Measurements from ENCODE around the gene TOP3B. TPM values are rescaled to one million over a fixed set of nuclear protein-coding genes. Genes with fewer than 3 reads are reported as not detected.

The TOP3B gene
- polyA plus RNA-seq, 1 donor from 2014 or later, result 33.7 TPM

- Histone ChIP-seq H3K9me3 (ENCODE audit: low read length) (no peaks in the 10 kb centered on the region), H3K9ac (ENCODE audit: low read length) (no peak overlapping the region), H3K4me2 (ENCODE audit: low read length) (no peak overlapping the region), H2AFZ (ENCODE audit: low read depth, low read length) (no peak overlapping the region), H3K4me3 (ENCODE audit: low read length) (no peak overlapping the region), H4K20me1 (ENCODE audit: insufficient read depth) (no peaks in the 10 kb centered on the region), H3F3A (ENCODE audit: insufficient read depth, low read length, poor library complexity, severe bottlenecking) (no peaks in the 10 kb centered on the region), H3K27ac (ENCODE audit: low read length) (no peak overlapping the region), H3K79me2 (replicated peaks; ENCODE audit: insufficient read depth, low read length) (no peaks in the 10 kb centered on the region), H3K27me3 (ENCODE audit: insufficient read depth, low read depth, low read length) (no peaks in the 10 kb centered on the region), H3K36me3 (ENCODE audit: insufficient read depth, low read length) (no peaks in the 10 kb centered on the region), H3K9me2 (ENCODE audit: insufficient read depth, low read length) (no peaks in the 10 kb centered on the region)
- TF ChIP-seq MXI1 (conservative IDR thresholded peaks at IDR 0.05; ENCODE audit: poor library complexity, severe bottlenecking), result no peak
- TF ChIP-seq EZH2 (IDR thresholded peaks at IDR 0.05; ENCODE audit: borderline replicate concordance, insufficient read depth, low read length, poor library complexity, severe bottlenecking), result no peak
- no peak for TF ChIP-seq POLR2AphosphoS5 (IDR thresholded peaks at IDR 0.05)
- TF ChIP-seq CTCF (IDR thresholded peaks at IDR 0.05; ENCODE audit: poor library complexity, severe bottlenecking), result no peak
- TF ChIP-seq RAD21 (conservative IDR thresholded peaks at IDR 0.05), result no peak
- no peak for TF ChIP-seq SMC3 (conservative IDR thresholded peaks at IDR 0.05; ENCODE audit: poor library complexity)
- TF ChIP-seq EP300 (conservative IDR thresholded peaks at IDR 0.05; ENCODE audit: poor library complexity, severe bottlenecking), result no peak
- no peak for TF ChIP-seq TAF1 (IDR thresholded peaks at IDR 0.05; ENCODE audit: low read depth)
- TF ChIP-seq, protein P1, sequence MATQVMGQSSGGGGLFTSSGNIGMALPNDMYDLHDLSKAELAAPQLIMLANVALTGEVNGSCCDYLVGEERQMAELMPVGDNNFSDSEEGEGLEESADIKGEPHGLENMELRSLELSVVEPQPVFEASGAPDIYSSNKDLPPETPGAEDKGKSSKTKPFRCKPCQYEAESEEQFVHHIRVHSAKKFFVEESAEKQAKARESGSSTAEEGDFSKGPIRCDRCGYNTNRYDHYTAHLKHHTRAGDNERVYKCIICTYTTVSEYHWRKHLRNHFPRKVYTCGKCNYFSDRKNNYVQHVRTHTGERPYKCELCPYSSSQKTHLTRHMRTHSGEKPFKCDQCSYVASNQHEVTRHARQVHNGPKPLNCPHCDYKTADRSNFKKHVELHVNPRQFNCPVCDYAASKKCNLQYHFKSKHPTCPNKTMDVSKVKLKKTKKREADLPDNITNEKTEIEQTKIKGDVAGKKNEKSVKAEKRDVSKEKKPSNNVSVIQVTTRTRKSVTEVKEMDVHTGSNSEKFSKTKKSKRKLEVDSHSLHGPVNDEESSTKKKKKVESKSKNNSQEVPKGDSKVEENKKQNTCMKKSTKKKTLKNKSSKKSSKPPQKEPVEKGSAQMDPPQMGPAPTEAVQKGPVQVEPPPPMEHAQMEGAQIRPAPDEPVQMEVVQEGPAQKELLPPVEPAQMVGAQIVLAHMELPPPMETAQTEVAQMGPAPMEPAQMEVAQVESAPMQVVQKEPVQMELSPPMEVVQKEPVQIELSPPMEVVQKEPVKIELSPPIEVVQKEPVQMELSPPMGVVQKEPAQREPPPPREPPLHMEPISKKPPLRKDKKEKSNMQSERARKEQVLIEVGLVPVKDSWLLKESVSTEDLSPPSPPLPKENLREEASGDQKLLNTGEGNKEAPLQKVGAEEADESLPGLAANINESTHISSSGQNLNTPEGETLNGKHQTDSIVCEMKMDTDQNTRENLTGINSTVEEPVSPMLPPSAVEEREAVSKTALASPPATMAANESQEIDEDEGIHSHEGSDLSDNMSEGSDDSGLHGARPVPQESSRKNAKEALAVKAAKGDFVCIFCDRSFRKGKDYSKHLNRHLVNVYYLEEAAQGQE (IDR thresholded peaks at IDR 0.05; ENCODE audit: borderline replicate concordance), result no peak
These were observed 27.1 kb upstream of the TOP3B start for GRCh38 chr22:22009661-22010060.

- H3F3A ChIP-seq (ENCODE audit: insufficient read depth, low read length, poor library complexity, severe bottlenecking), result no peaks in the 10 kb centered on the region
- no peak overlapping the region for H2AFZ ChIP-seq (ENCODE audit: low read depth, low read length)
- no peaks in the 10 kb centered on the region for H3K36me3 ChIP-seq (ENCODE audit: insufficient read depth, low read length)
- H3K4me2 ChIP-seq (ENCODE audit: low read length), result no peak overlapping the region
- H3K79me2 ChIP-seq (replicated peaks; ENCODE audit: insufficient read depth, low read length), result no peaks in the 10 kb centered on the region
- H3K9me3 ChIP-seq (ENCODE audit: low read length), result no peaks in the 10 kb centered on the region
- no peak overlapping the region for H3K4me3 ChIP-seq (ENCODE audit: low read length)
- H3K27me3 ChIP-seq (ENCODE audit: insufficient read depth, low read depth, low read length), result no peaks in the 10 kb centered on the region
- no peaks in the 10 kb centered on the region for H4K20me1 ChIP-seq (ENCODE audit: insufficient read depth)
- no peak overlapping the region for H3K9ac ChIP-seq (ENCODE audit: low read length)
- no peak overlapping the region for H3K27ac ChIP-seq (ENCODE audit: low read length)
- TF ChIP-seq EZH2 (IDR thresholded peaks at IDR 0.05; ENCODE audit: borderline replicate concordance, insufficient read depth, low read length, poor library complexity, severe bottlenecking), result no peak
- TF ChIP-seq, protein P1 (IDR thresholded peaks at IDR 0.05; ENCODE audit: borderline replicate concordance), result no peak
- no peak for TF ChIP-seq POLR2AphosphoS5 (IDR thresholded peaks at IDR 0.05)
- TF ChIP-seq EP300 (conservative IDR thresholded peaks at IDR 0.05; ENCODE audit: poor library complexity, severe bottlenecking), result no peak
- no peak for TF ChIP-seq SMC3 (conservative IDR thresholded peaks at IDR 0.05; ENCODE audit: poor library complexity)
- no peak for TF ChIP-seq MXI1 (conservative IDR thresholded peaks at IDR 0.05; ENCODE audit: poor library complexity, severe bottlenecking)
- no peak for TF ChIP-seq CTCF (IDR thresholded peaks at IDR 0.05; ENCODE audit: poor library complexity, severe bottlenecking)
- no peak for TF ChIP-seq TAF1 (IDR thresholded peaks at IDR 0.05; ENCODE audit: low read depth)
- no peaks in the 10 kb centered on the region for H3K9me2 ChIP-seq (ENCODE audit: insufficient read depth, low read length)
These were observed 24.0 kb upstream of the TOP3B start for GRCh38 chr22:22006596-22006990.

All from neural cell (in vitro differentiated cells).